ENCODE measurements around the gene CHRND. TPM values are rescaled to one million over a fixed set of nuclear protein-coding genes. Genes with fewer than 3 reads are reported as not detected.

The CHRND gene
- total and polyA plus RNA-seq, 4 donors = not detected

DNA sequence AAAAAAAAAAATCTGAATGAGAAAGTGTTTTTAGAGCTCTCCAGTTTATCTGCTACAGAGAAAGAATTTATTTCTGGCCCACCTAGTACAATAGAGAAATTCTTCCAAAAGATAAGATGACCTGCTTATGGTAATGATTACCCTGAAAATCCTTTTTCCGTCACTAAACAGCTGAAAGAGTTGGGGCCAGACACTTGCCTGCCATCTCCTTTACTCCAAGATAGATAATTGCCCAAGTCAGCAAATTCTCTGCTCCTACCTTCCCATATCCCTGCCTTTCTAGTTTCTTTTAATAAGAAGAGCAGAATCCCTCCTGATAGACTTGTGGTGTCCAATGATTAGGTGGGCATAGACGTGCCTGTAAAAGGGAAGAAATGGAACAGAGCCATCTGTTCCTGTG lies 52.7 kb downstream of the CHRND start:
- Histone ChIP-seq H3K9me3 (ENCODE audit: control insufficient read depth, low read length) (no peaks in the 10 kb centered on the region), H3K27me3 (ENCODE audit: control insufficient read depth in 1 of 2, insufficient read depth in 2 of 2, low read length in 1 of 2) (no peaks in the 10 kb centered on the region), H3K4me3 (ENCODE audit: low read length in 2 of 2) (no peak overlapping the region), H3K36me3 (ENCODE audit: control insufficient read depth in 1 of 2, insufficient read depth in 2 of 2, low read length in 1 of 2) (peaks cover 12 to 13% of the 10 kb centered on the region in 2 donors), H3K27ac (ENCODE audit: low read depth in 1 of 2, low read length in 2 of 2) (no peak overlapping the region), H3K4me1 (ENCODE audit: control insufficient read depth in 1 of 2, insufficient read depth in 2 of 2, low read length in 2 of 2) (no peaks in the 10 kb centered on the region)
- ATAC-seq (ENCODE audit: low FRiP score) (no peak), DNase-seq (no peak)
- WGBS, 2 donors = 95% methylated on average over 2 of the region's 2 CpGs
- intact Hi-C loops (cut with DNase I) = no loop called here

DNA sequence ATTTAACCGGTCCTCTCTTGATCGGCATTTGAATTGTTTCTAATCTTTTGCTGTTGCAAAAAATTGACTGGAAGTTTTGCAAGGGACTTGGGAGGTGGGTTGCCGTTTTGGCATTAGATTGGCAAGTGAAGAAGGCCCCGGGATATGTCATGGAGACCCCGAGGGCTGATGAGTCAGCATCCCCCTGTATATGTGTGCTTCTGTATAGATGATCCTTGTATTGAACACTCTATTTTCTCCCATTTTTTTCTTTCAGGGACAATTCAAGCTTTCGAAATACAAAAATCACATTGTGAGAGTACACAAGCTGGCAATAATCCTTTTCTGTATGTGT lies 54.7 kb downstream of the CHRND start:
- 93 to 95% methylated on average over 6 of the region's 6 CpGs for WGBS, 2 donors
- no peaks in the 10 kb centered on the region for H3K4me1 ChIP-seq (ENCODE audit: control insufficient read depth in 1 of 2, insufficient read depth in 2 of 2, low read length in 2 of 2)
- peaks cover 10 to 15% of the 10 kb centered on the region in 2 donors for H3K36me3 ChIP-seq (ENCODE audit: control insufficient read depth in 1 of 2, insufficient read depth in 2 of 2, low read length in 1 of 2)
- no peaks in the 10 kb centered on the region for H3K9me3 ChIP-seq (ENCODE audit: control insufficient read depth, low read length)
- H3K27ac ChIP-seq (ENCODE audit: low read depth in 1 of 2, low read length in 2 of 2) = no peak overlapping the region
- H3K4me3 ChIP-seq (ENCODE audit: low read length in 2 of 2) = no peak overlapping the region
- no peaks in the 10 kb centered on the region for H3K27me3 ChIP-seq (ENCODE audit: control insufficient read depth in 1 of 2, insufficient read depth in 2 of 2, low read length in 1 of 2)
- no peak for DNase-seq
- no peak for ATAC-seq (ENCODE audit: low FRiP score)
- intact Hi-C loops (cut with DNase I) = no loop called here

DNA sequence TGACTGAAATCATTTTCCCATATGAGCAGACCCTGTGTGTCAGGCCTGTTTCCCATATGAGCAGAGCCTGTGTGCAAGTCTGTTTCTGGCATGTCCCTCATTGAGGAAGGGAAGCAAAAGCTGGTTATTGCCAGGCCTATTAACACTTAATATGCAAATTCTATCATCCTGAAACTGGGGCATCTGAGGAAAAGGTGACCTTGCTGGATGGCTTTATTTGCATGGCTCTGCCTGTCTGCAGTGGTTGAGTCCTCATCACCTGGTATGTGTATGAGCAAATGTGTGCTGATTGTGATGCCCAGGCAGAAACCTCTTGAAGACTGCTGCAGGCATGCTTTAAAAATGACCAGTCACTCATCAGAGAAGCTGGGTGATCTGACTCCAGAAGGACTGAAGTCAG lies 55.8 kb downstream of the CHRND start:
- no peak for ATAC-seq (ENCODE audit: low FRiP score)
- Histone ChIP-seq H3K4me3 (ENCODE audit: low read length in 2 of 2) (no peak overlapping the region), H3K27me3 (ENCODE audit: control insufficient read depth in 1 of 2, insufficient read depth in 2 of 2, low read length in 1 of 2) (no peaks in the 10 kb centered on the region), H3K27ac (ENCODE audit: low read depth in 1 of 2, low read length in 2 of 2) (no peak overlapping the region), H3K4me1 (ENCODE audit: control insufficient read depth in 1 of 2, insufficient read depth in 2 of 2, low read length in 2 of 2) (no peaks in the 10 kb centered on the region), H3K9me3 (ENCODE audit: control insufficient read depth, low read length) (no peaks in the 10 kb centered on the region), H3K36me3 (ENCODE audit: control insufficient read depth in 1 of 2, insufficient read depth in 2 of 2, low read length in 1 of 2) (peaks cover 10 to 15% of the 10 kb centered on the region in 2 donors)
- DNase-seq = no peak
- intact Hi-C loops (cut with DNase I) = no loop called here

DNA sequence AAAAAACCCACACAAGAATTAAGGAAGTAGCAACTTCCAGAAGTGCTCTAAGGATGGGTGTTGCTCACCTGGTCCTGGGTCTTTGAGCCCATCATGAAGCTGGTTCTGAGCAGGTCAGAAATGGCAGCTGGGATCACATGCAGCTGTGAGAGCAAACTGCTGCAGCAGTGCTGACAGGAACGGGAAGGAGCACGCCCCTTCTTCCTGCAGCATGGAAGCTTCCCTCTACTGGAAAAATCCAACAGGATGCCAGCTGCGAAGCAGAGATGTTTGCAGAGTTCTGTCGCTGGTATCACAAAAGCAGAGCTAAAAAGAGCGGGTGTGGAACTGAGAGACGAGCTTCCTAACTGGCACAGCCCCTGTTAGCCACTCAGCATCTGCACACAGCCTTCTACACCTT lies 58.3 kb downstream of the CHRND start:
- 89 to 91% methylated on average over 6 of the region's 6 CpGs for WGBS, 2 donors
- Histone ChIP-seq H3K27ac (ENCODE audit: low read depth in 1 of 2, low read length in 2 of 2) (no peak overlapping the region), H3K36me3 (ENCODE audit: control insufficient read depth in 1 of 2, insufficient read depth in 2 of 2, low read length in 1 of 2) (peaks cover 10 to 13% of the 10 kb centered on the region in 2 donors), H3K4me1 (ENCODE audit: control insufficient read depth in 1 of 2, insufficient read depth in 2 of 2, low read length in 2 of 2) (no peaks in the 10 kb centered on the region), H3K4me3 (ENCODE audit: low read length in 2 of 2) (no peak overlapping the region), H3K27me3 (ENCODE audit: control insufficient read depth in 1 of 2, insufficient read depth in 2 of 2, low read length in 1 of 2) (no peaks in the 10 kb centered on the region), H3K9me3 (ENCODE audit: control insufficient read depth, low read length) (no peaks in the 10 kb centered on the region)
- DNase-seq = no peak
- intact Hi-C loops (cut with DNase I) = no loop called here
- ATAC-seq (ENCODE audit: low FRiP score) = no peak

Other genes starting within 250 kb of the CHRND start
- not detected for gene ALPP, start 147.4 kb upstream of the CHRND start, total RNA-seq
- not detected for gene ALPP, start 147.4 kb upstream of the CHRND start, polyA plus RNA-seq
- gene ALPG, start 119.3 kb upstream of the CHRND start, total RNA-seq = not detected
- gene ALPG, start 119.3 kb upstream of the CHRND start, polyA plus RNA-seq = not detected
- gene ALPI, start 70.0 kb upstream of the CHRND start, total RNA-seq = not detected
- gene ALPI, start 70.0 kb upstream of the CHRND start, polyA plus RNA-seq = 10 to 100 TPM in 1 of 2 donors, under 1 TPM in 1; 0.18 to 19.9 TPM
- gene ECEL1, start 38.3 kb upstream of the CHRND start, total RNA-seq = 1 to 10 TPM; 2.1 to 7.2 TPM
- not detected for gene ECEL1, start 38.3 kb upstream of the CHRND start, polyA plus RNA-seq
- not detected for gene PRSS56, start 5.8 kb upstream of the CHRND start, total RNA-seq
- gene PRSS56, start 5.8 kb upstream of the CHRND start, polyA plus RNA-seq = not detected
- not detected for gene CHRNG, start 13.5 kb downstream of the CHRND start, total RNA-seq
- gene CHRNG, start 13.5 kb downstream of the CHRND start, polyA plus RNA-seq = not detected
- gene TIGD1, start 24.4 kb downstream of the CHRND start, total RNA-seq = 1 to 10 TPM; 2.3 to 3.3 TPM
- 1 to 10 TPM in 1 of 2 donors, under 1 TPM in 1; 0.50 to 1.8 TPM for gene TIGD1, start 24.4 kb downstream of the CHRND start, polyA plus RNA-seq
- gene EIF4E2, start 24.5 kb downstream of the CHRND start, total RNA-seq = 10 to 100 TPM; 51.9 to 58.4 TPM
- gene EIF4E2, start 24.5 kb downstream of the CHRND start, polyA plus RNA-seq = 10 to 100 TPM; 43.9 to 60.7 TPM
- gene EFHD1, start 107.4 kb downstream of the CHRND start, total RNA-seq = 100 to 1,000 TPM in 1 of 2 donors, 10 to 100 TPM in 1; 85.8 to 236 TPM
- gene EFHD1, start 107.4 kb downstream of the CHRND start, polyA plus RNA-seq = 100 to 1,000 TPM; 135 to 146 TPM
- gene GIGYF2, start 171.2 kb downstream of the CHRND start, total RNA-seq = 100 to 1,000 TPM in 1 of 2 donors, 10 to 100 TPM in 1; 74.0 to 100 TPM
- gene GIGYF2, start 171.2 kb downstream of the CHRND start, polyA plus RNA-seq = 10 to 100 TPM; 13.3 to 13.4 TPM

Data from aorta (tissue), 5 donors.